Measurements from ENCODE around the gene ENPP1. TPM values are rescaled to one million over a fixed set of nuclear protein-coding genes. Genes with fewer than 3 reads are reported as not detected.
A peak's percentile ranks its signal among the peaks of the same experiment; 100 is the strongest.

ENPP1 gene
- total and polyA plus RNA-seq, 2 donors: 5.7 to 10.4 TPM

- no peak overlapping the region for H3K4me3 ChIP-seq (ENCODE audit: low read length in 2 of 2)
These were observed 9.0 kb downstream of the ENPP1 start for GRCh38 chr6:131816869-131817268.

DNA sequence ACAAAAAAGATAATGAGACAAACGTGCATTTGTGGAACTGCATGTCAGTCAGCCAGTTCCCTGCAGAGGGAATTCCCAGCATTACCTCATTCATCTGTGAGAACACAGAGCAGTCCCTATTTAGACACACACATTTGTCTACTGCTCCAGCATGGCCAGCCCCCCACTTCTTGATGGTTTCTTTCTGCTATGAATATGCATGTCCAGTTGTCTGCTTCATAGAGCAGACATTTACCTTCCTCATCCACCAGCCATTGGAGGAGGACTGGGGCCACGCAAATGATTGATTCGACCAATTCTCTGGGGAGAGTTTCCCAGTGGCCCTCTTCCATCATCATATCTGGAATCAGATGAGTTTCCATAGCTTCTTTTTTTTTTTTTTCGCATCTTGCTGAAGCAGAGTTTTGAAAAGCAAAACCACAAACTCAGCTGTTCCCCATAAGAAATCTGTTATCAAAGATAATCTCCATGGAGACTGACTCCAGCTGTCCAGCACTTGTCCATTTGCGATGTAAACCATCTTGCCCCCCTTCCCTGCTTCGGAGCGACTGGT lies 11.8 kb downstream of the ENPP1 start:
- WGBS: 61% methylated on average over 7 of the region's 7 CpGs
- H3K9me3 ChIP-seq (ENCODE audit: control insufficient read depth in 2 of 2, insufficient read depth in 1 of 2, low read length in 1 of 2): no peaks in the 10 kb centered on the region
- H3K27me3 ChIP-seq (ENCODE audit: control insufficient read depth in 2 of 2, insufficient read depth in 1 of 2, low read length in 1 of 2): no peaks in the 10 kb centered on the region
- H3K4me1 ChIP-seq (ENCODE audit: control insufficient read depth in 2 of 2, insufficient read depth in 2 of 2, low read length in 2 of 2): no peaks in the 10 kb centered on the region
- no peak overlapping the region for H3K4me3 ChIP-seq (ENCODE audit: low read length in 2 of 2)
- H3K27ac ChIP-seq (ENCODE audit: low read depth in 1 of 2, low read length in 1 of 2): no peak overlapping the region
- no peak for DNase-seq (ENCODE audit: low read depth in 6 of 9, low spot score in 9 of 9)
- H3K36me3 ChIP-seq (ENCODE audit: control insufficient read depth in 2 of 2, insufficient read depth in 2 of 2, low read length in 1 of 2): no peaks in the 10 kb centered on the region

More at GRCh38 chr6:131816869-131817268, 9.0 kb downstream of the ENPP1 start:
- no peak overlapping the region for H3K27ac ChIP-seq (ENCODE audit: low read depth in 1 of 2, low read length in 1 of 2)
- no peak for DNase-seq (ENCODE audit: low read depth in 6 of 9, low spot score in 9 of 9)
- H3K4me1 ChIP-seq (ENCODE audit: control insufficient read depth in 2 of 2, insufficient read depth in 2 of 2, low read length in 2 of 2): no peaks in the 10 kb centered on the region
- H3K27me3 ChIP-seq (ENCODE audit: control insufficient read depth in 2 of 2, insufficient read depth in 1 of 2, low read length in 1 of 2): no peaks in the 10 kb centered on the region
- 91% methylated on average over 1 of the region's 1 CpG for WGBS
- H3K36me3 ChIP-seq (ENCODE audit: control insufficient read depth in 2 of 2, insufficient read depth in 2 of 2, low read length in 1 of 2): no peaks in the 10 kb centered on the region
- H3K9me3 ChIP-seq (ENCODE audit: control insufficient read depth in 2 of 2, insufficient read depth in 1 of 2, low read length in 1 of 2): no peaks in the 10 kb centered on the region

GRCh38 chr6:131821010-131821807 lies 13.4 kb downstream of the ENPP1 start:
- Histone ChIP-seq H3K4me1 (ENCODE audit: control insufficient read depth in 2 of 2, insufficient read depth in 2 of 2, low read length in 2 of 2) (no peaks in the 10 kb centered on the region), H3K4me3 (ENCODE audit: low read length in 2 of 2) (no peak overlapping the region), H3K27ac (ENCODE audit: low read depth in 1 of 2, low read length in 1 of 2) (peak overlapping the region in 1 of 2 donors; percentile 34), H3K36me3 (ENCODE audit: control insufficient read depth in 2 of 2, insufficient read depth in 2 of 2, low read length in 1 of 2) (no peaks in the 10 kb centered on the region), H3K9me3 (ENCODE audit: control insufficient read depth in 2 of 2, insufficient read depth in 1 of 2, low read length in 1 of 2) (no peaks in the 10 kb centered on the region), H3K27me3 (ENCODE audit: control insufficient read depth in 2 of 2, insufficient read depth in 1 of 2, low read length in 1 of 2) (no peaks in the 10 kb centered on the region)
- 92% methylated on average over 6 of the region's 6 CpGs for WGBS
- DNase-seq (ENCODE audit: low read depth in 6 of 9, low spot score in 9 of 9): peak in 1 of 9 donors; percentile 6

GRCh38 chr6:131822119-131822518 lies 14.3 kb downstream of the ENPP1 start:
- no peak overlapping the region for H3K27ac ChIP-seq (ENCODE audit: low read depth in 1 of 2, low read length in 1 of 2)
- no peaks in the 10 kb centered on the region for H3K27me3 ChIP-seq (ENCODE audit: control insufficient read depth in 2 of 2, insufficient read depth in 1 of 2, low read length in 1 of 2)
- no peak overlapping the region for H3K4me3 ChIP-seq (ENCODE audit: low read length in 2 of 2)
- no peaks in the 10 kb centered on the region for H3K36me3 ChIP-seq (ENCODE audit: control insufficient read depth in 2 of 2, insufficient read depth in 2 of 2, low read length in 1 of 2)
- H3K4me1 ChIP-seq (ENCODE audit: control insufficient read depth in 2 of 2, insufficient read depth in 2 of 2, low read length in 2 of 2): no peaks in the 10 kb centered on the region
- H3K9me3 ChIP-seq (ENCODE audit: control insufficient read depth in 2 of 2, insufficient read depth in 1 of 2, low read length in 1 of 2): no peaks in the 10 kb centered on the region
- 90% methylated on average over 3 of the region's 3 CpGs for WGBS
- DNase-seq (ENCODE audit: low read depth in 6 of 9, low spot score in 9 of 9): no peak

DNA sequence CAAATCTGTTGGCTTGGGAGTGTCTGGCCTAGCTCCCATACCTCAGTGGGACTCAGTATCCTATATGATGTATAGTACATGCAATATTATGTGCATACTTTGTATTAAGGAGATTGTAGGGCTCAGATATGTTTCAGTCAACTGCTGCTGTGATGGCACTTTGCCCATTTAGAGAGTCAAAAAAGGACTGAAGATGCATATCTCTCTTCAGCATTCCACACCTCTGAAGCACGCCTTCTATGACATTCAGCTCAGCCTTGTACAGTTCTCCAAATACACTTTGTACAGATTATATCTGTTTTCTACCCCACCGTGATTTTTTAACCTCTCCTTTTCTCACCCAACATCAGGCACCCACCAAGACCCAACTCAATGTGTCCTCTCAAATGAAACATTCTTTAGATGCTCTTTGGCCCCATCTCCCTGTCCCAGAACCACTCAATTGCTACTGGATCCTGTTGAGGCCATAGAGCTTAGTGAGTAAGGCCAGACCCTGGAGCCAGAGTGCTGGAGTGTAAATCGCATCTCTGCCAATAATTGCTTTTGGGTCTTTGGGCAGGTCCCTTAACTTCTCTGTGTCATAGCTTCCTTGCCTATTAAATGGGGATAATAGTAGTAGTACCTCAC lies 15.6 kb downstream of the ENPP1 start:
- H3K4me3 ChIP-seq (ENCODE audit: low read length in 2 of 2): no peak overlapping the region

GRCh38 chr6:131825946-131826345 lies 18.1 kb downstream of the ENPP1 start:
- no peak for DNase-seq (ENCODE audit: low read depth in 6 of 9, low spot score in 9 of 9)

More for the DNA sequence above, 15.6 kb downstream of the ENPP1 start:
- no peaks in the 10 kb centered on the region for H3K27me3 ChIP-seq (ENCODE audit: control insufficient read depth in 2 of 2, insufficient read depth in 1 of 2, low read length in 1 of 2)
- DNase-seq (ENCODE audit: low read depth in 6 of 9, low spot score in 9 of 9): no peak
- H3K36me3 ChIP-seq (ENCODE audit: control insufficient read depth in 2 of 2, insufficient read depth in 2 of 2, low read length in 1 of 2): no peaks in the 10 kb centered on the region
- H3K9me3 ChIP-seq (ENCODE audit: control insufficient read depth in 2 of 2, insufficient read depth in 1 of 2, low read length in 1 of 2): no peaks in the 10 kb centered on the region
- H3K4me1 ChIP-seq (ENCODE audit: control insufficient read depth in 2 of 2, insufficient read depth in 2 of 2, low read length in 2 of 2): no peaks in the 10 kb centered on the region
- H3K27ac ChIP-seq (ENCODE audit: low read depth in 1 of 2, low read length in 1 of 2): no peak overlapping the region
- WGBS: 91% methylated on average over 3 of the region's 3 CpGs

GRCh38 chr6:131828080-131828479 lies 20.3 kb downstream of the ENPP1 start:
- peak overlapping the region in 1 of 2 donors; percentile 49 for H3K27ac ChIP-seq (ENCODE audit: low read depth in 1 of 2, low read length in 1 of 2)
- H3K27me3 ChIP-seq (ENCODE audit: control insufficient read depth in 2 of 2, insufficient read depth in 1 of 2, low read length in 1 of 2): no peaks in the 10 kb centered on the region
- H3K36me3 ChIP-seq (ENCODE audit: control insufficient read depth in 2 of 2, insufficient read depth in 2 of 2, low read length in 1 of 2): no peaks in the 10 kb centered on the region
- no peak for DNase-seq (ENCODE audit: low read depth in 6 of 9, low spot score in 9 of 9)
- H3K4me3 ChIP-seq (ENCODE audit: low read length in 2 of 2): no peak overlapping the region
- H3K9me3 ChIP-seq (ENCODE audit: control insufficient read depth in 2 of 2, insufficient read depth in 1 of 2, low read length in 1 of 2): no peaks in the 10 kb centered on the region
- peaks cover 0 to 5% of the 10 kb centered on the region in 2 donors for H3K4me1 ChIP-seq (ENCODE audit: control insufficient read depth in 2 of 2, insufficient read depth in 2 of 2, low read length in 2 of 2)
- WGBS: 95% methylated on average over 7 of the region's 7 CpGs

More at GRCh38 chr6:131825946-131826345, 18.1 kb downstream of the ENPP1 start:
- Histone ChIP-seq H3K27me3 (ENCODE audit: control insufficient read depth in 2 of 2, insufficient read depth in 1 of 2, low read length in 1 of 2) (no peaks in the 10 kb centered on the region), H3K36me3 (ENCODE audit: control insufficient read depth in 2 of 2, insufficient read depth in 2 of 2, low read length in 1 of 2) (no peaks in the 10 kb centered on the region), H3K4me3 (ENCODE audit: low read length in 2 of 2) (no peak overlapping the region), H3K9me3 (ENCODE audit: control insufficient read depth in 2 of 2, insufficient read depth in 1 of 2, low read length in 1 of 2) (no peaks in the 10 kb centered on the region), H3K4me1 (ENCODE audit: control insufficient read depth in 2 of 2, insufficient read depth in 2 of 2, low read length in 2 of 2) (peaks cover 0 to 5% of the 10 kb centered on the region in 2 donors), H3K27ac (ENCODE audit: low read depth in 1 of 2, low read length in 1 of 2) (no peak overlapping the region)
- 48% methylated on average over 1 of the region's 1 CpG for WGBS

DNA sequence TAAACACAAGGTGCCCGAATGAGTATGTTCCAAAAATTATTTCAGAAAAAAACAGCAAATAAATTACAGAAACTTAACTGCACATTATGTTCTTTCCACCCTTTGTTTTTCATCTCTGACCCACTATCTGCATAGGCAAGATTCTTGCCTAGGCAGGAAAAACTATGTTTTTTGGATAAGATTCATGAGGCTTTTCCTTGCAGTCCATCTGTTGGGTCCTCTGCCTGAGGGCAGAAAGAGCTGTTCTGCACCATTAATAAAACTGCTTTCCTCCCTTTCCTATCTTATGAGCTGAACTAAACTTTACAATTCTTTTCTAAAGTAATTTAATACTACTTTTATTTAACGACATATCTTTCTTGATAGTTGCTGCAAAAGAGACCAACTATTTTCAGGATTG lies 21.1 kb downstream of the ENPP1 start:
- Histone ChIP-seq H3K4me1 (ENCODE audit: control insufficient read depth in 2 of 2, insufficient read depth in 2 of 2, low read length in 2 of 2) (peaks cover 0 to 5% of the 10 kb centered on the region in 2 donors), H3K27me3 (ENCODE audit: control insufficient read depth in 2 of 2, insufficient read depth in 1 of 2, low read length in 1 of 2) (no peaks in the 10 kb centered on the region), H3K27ac (ENCODE audit: low read depth in 1 of 2, low read length in 1 of 2) (peak overlapping the region in 1 of 2 donors; percentile 49), H3K9me3 (ENCODE audit: control insufficient read depth in 2 of 2, insufficient read depth in 1 of 2, low read length in 1 of 2) (no peaks in the 10 kb centered on the region), H3K36me3 (ENCODE audit: control insufficient read depth in 2 of 2, insufficient read depth in 2 of 2, low read length in 1 of 2) (no peaks in the 10 kb centered on the region), H3K4me3 (ENCODE audit: low read length in 2 of 2) (no peak overlapping the region)
- 90% methylated on average over 2 of the region's 2 CpGs for WGBS
- DNase-seq (ENCODE audit: low read depth in 6 of 9, low spot score in 9 of 9): no peak

- H3K9me3 ChIP-seq (ENCODE audit: control insufficient read depth in 2 of 2, insufficient read depth in 1 of 2, low read length in 1 of 2): no peaks in the 10 kb centered on the region
These were observed 23.6 kb downstream of the ENPP1 start for GRCh38 chr6:131831392-131831791.

More at GRCh38 chr6:131831392-131831791, 23.6 kb downstream of the ENPP1 start:
- no peak overlapping the region for H3K27ac ChIP-seq (ENCODE audit: low read depth in 1 of 2, low read length in 1 of 2)
- 82% methylated on average over 4 of the region's 4 CpGs for WGBS
- DNase-seq (ENCODE audit: low read depth in 6 of 9, low spot score in 9 of 9): no peak
- H3K36me3 ChIP-seq (ENCODE audit: control insufficient read depth in 2 of 2, insufficient read depth in 2 of 2, low read length in 1 of 2): no peaks in the 10 kb centered on the region
- no peaks in the 10 kb centered on the region for H3K27me3 ChIP-seq (ENCODE audit: control insufficient read depth in 2 of 2, insufficient read depth in 1 of 2, low read length in 1 of 2)
- H3K4me3 ChIP-seq (ENCODE audit: low read length in 2 of 2): no peak overlapping the region
- H3K4me1 ChIP-seq (ENCODE audit: control insufficient read depth in 2 of 2, insufficient read depth in 2 of 2, low read length in 2 of 2): peaks cover 0 to 5% of the 10 kb centered on the region in 2 donors
